ENCODE results near the gene DNMT1. TPM values are rescaled to one million over a fixed set of nuclear protein-coding genes. Genes with fewer than 3 reads are reported as not detected.

The DNMT1 gene
- total RNA-seq, 1 experiment from 2014 or later: 210 TPM

DNA sequence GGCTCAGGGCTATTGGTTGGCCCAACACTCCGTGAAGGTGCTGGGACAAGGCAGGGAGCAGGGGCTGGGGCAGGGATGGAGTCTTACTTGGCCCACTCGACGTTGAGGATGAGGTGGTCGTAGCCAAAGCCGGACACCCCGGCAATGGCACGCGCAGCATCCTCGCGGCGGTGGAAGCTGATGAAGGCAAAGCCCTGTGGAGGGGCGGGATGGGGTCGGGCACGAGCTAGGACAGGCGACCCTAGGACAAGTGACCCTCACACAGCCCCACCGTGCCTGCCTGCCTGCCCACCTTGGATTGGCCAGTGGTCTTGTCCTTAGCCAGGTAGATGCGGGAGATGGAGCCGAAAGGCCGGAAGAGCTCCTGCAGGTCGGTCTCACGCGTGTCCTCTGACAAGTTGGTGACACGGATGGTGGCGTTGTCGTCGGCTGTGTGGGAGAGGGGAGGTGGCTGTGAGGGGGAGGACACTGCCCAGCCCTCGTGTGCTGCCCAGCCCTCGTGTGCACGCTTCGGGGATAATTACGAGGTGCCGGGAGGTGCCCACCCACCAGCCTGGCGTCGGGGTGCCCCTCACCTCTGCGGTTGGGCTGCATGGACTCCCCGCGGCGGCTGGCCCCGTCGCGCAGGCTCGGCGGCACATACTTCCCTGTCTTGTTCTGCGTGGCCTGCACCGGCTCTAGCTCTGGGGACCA, 79.2 kb downstream of the DNMT1 start:
- ChIA-PET POLR2A (interaction anchor here (0.6 to 1.9 kb wide), 3 partner anchors 9 to 20 kb away, joined by 3 to 7 read pairs (median 6); partner anchors contain the start of gene PPAN), CTCF (interaction anchor here (1.5 kb wide), 1 partner anchor 16 kb away, joined by 7 read pairs; no protein-coding TSS in a partner anchor)
- no peak for ATAC-seq

DNA sequence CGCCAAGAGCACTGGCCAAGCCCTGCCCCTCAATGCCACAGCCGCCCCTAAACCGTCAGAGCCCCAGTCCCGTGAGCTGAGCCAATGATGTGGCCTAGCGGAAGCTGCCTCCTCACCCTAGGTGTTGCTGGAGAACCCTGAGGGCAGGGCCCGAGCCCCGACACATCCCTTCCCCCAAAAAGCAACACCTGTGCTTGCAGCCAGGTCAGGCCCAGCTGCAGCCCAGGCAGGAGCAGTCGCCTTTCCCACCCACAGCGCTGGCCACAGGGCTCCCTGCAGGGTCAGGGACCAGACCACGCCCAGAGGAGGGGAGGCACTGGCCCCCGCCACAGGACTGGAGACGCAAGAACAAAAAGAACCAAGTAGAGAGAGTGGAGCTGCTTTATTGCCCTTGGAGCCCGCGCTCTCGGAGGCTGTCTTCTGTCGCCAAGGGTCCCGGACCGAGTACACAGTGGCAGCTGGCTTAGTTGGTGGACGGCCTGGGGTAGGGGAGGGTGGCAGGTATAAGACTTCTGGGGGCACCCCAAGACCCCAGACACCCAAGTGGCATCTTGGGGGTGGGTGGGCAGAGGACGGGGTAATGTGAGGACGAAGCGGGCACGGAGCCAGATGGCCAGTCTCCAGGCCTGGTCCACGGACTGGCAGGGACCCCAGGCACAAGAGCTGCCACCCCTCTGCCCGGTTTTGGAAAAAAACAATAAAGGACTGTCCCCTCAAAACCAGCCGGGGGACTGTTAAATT, 79.9 kb downstream of the DNMT1 start:
- ChIA-PET CTCF (interaction anchor here (0.7 to 2.5 kb wide), 9 partner anchors 9 to 287 kb away, joined by 3 to 23 read pairs (median 4); partner anchors contain the start of genes PPAN and UBL5), POLR2A (interaction anchor here (1.7 to 1.9 kb wide), 2 partner anchors 9 to 19 kb away, joined by 6 to 7 read pairs; partner anchors contain the start of gene PPAN)
- no peaks in the 10 kb centered on the region for H3K9me3 Mint-ChIP-seq
- H3K27me3 Mint-ChIP-seq (ENCODE audit: low read depth): no peaks in the 10 kb centered on the region
- ATAC-seq (peak; percentile 3), DNase-seq (ENCODE audit: low spot score) (no peak)
- peaks cover 29% of the 10 kb centered on the region for H3K36me3 Mint-ChIP-seq
- 0 out of 2 replicates have a peak, but pooled peaks have one; percentile 18 for TF ChIP-seq TCF7 (CRISPR knock-in tag; IDR thresholded peaks at IDR 0.05; ENCODE audit: low read depth)
- TF ChIP-seq, protein P1, sequence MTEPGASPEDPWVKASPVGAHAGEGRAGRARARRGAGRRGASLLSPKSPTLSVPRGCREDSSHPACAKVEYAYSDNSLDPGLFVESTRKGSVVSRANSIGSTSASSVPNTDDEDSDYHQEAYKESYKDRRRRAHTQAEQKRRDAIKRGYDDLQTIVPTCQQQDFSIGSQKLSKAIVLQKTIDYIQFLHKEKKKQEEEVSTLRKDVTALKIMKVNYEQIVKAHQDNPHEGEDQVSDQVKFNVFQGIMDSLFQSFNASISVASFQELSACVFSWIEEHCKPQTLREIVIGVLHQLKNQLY (CRISPR knock-in tag; IDR thresholded peaks at IDR 0.05): 0 out of 2 replicates have a peak, but pooled peaks have one; percentile 52
- TF ChIP-seq SP1 (CRISPR knock-in tag; conservative IDR thresholded peaks at IDR 0.05): 0 out of 2 replicates have a peak, but pooled peaks have one; percentile 5
- TF ChIP-seq, protein P2, sequence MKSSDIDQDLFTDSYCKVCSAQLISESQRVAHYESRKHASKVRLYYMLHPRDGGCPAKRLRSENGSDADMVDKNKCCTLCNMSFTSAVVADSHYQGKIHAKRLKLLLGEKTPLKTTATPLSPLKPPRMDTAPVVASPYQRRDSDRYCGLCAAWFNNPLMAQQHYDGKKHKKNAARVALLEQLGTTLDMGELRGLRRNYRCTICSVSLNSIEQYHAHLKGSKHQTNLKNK (CRISPR knock-in tag; IDR thresholded peaks at IDR 0.05): no peak
- peaks cover 11% of the 10 kb centered on the region; the same call in 1 of the 2 replicates for H3K4me1 Mint-ChIP-seq
- H3K4me3 Mint-ChIP-seq: no peak overlapping the region
- no peak overlapping the region for H3K27ac Mint-ChIP-seq

More for the DNA sequence above, 79.2 kb downstream of the DNMT1 start:
- H3K27ac Mint-ChIP-seq: no peak overlapping the region
- H3K4me1 Mint-ChIP-seq: peaks cover 11% of the 10 kb centered on the region; the same call in 1 of the 2 replicates
- no peak for DNase-seq (ENCODE audit: low spot score)
- no peak for TF ChIP-seq KAT7 (CRISPR knock-in tag; IDR thresholded peaks at IDR 0.05; ENCODE audit: borderline replicate concordance)
- 0 out of 2 replicates have a peak, but pooled peaks have one; percentile 11 for TF ChIP-seq EMX1 (CRISPR knock-in tag; IDR thresholded peaks at IDR 0.05)
- H3K9me3 Mint-ChIP-seq: no peaks in the 10 kb centered on the region
- peaks cover 24% of the 10 kb centered on the region for H3K36me3 Mint-ChIP-seq
- H3K27me3 Mint-ChIP-seq (ENCODE audit: low read depth): no peaks in the 10 kb centered on the region
- H3K4me3 Mint-ChIP-seq: no peak overlapping the region

DNA sequence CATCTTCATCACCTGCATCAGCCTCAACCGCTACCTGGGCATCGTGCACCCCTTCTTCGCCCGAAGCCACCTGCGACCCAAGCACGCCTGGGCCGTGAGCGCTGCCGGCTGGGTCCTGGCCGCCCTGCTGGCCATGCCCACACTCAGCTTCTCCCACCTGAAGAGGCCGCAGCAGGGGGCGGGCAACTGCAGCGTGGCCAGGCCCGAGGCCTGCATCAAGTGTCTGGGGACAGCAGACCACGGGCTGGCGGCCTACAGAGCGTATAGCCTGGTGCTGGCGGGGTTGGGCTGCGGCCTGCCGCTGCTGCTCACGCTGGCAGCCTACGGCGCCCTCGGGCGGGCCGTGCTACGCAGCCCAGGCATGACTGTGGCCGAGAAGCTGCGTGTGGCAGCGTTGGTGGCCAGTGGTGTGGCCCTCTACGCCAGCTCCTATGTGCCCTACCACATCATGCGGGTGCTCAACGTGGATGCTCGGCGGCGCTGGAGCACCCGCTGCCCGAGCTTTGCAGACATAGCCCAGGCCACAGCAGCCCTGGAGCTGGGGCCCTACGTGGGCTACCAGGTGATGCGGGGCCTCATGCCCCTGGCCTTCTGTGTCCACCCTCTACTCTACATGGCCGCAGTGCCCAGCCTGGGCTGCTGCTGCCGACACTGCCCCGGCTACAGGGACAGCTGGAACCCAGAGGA, 80.6 kb downstream of the DNMT1 start:
- DNase-seq (ENCODE audit: low spot score): no peak
- H3K27ac Mint-ChIP-seq: no peak overlapping the region
- TF ChIP-seq, protein P3, sequence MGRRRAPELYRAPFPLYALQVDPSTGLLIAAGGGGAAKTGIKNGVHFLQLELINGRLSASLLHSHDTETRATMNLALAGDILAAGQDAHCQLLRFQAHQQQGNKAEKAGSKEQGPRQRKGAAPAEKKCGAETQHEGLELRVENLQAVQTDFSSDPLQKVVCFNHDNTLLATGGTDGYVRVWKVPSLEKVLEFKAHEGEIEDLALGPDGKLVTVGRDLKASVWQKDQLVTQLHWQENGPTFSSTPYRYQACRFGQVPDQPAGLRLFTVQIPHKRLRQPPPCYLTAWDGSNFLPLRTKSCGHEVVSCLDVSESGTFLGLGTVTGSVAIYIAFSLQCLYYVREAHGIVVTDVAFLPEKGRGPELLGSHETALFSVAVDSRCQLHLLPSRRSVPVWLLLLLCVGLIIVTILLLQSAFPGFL (CRISPR knock-in tag; IDR thresholded peaks at IDR 0.05; ENCODE audit: borderline replicate concordance): no peak
- TF ChIP-seq TCF7 (CRISPR knock-in tag; IDR thresholded peaks at IDR 0.05; ENCODE audit: low read depth) (no peak), ELF4 (CRISPR knock-in tag; IDR thresholded peaks at IDR 0.05; ENCODE audit: low read depth) (no peak), ZNF121 (CRISPR knock-in tag; IDR thresholded peaks at IDR 0.05) (no peak), JAZF1 (CRISPR knock-in tag; IDR thresholded peaks at IDR 0.05) (no peak), MXD4 (CRISPR knock-in tag; IDR thresholded peaks at IDR 0.05; ENCODE audit: borderline replicate concordance) (no peak), NR3C1 (CRISPR knock-in tag; conservative IDR thresholded peaks at IDR 0.05; ENCODE audit: low read depth) (no peak), RELA (CRISPR knock-in tag; IDR thresholded peaks at IDR 0.05; ENCODE audit: borderline replicate concordance) (no peak)
- TF ChIP-seq, protein P4, sequence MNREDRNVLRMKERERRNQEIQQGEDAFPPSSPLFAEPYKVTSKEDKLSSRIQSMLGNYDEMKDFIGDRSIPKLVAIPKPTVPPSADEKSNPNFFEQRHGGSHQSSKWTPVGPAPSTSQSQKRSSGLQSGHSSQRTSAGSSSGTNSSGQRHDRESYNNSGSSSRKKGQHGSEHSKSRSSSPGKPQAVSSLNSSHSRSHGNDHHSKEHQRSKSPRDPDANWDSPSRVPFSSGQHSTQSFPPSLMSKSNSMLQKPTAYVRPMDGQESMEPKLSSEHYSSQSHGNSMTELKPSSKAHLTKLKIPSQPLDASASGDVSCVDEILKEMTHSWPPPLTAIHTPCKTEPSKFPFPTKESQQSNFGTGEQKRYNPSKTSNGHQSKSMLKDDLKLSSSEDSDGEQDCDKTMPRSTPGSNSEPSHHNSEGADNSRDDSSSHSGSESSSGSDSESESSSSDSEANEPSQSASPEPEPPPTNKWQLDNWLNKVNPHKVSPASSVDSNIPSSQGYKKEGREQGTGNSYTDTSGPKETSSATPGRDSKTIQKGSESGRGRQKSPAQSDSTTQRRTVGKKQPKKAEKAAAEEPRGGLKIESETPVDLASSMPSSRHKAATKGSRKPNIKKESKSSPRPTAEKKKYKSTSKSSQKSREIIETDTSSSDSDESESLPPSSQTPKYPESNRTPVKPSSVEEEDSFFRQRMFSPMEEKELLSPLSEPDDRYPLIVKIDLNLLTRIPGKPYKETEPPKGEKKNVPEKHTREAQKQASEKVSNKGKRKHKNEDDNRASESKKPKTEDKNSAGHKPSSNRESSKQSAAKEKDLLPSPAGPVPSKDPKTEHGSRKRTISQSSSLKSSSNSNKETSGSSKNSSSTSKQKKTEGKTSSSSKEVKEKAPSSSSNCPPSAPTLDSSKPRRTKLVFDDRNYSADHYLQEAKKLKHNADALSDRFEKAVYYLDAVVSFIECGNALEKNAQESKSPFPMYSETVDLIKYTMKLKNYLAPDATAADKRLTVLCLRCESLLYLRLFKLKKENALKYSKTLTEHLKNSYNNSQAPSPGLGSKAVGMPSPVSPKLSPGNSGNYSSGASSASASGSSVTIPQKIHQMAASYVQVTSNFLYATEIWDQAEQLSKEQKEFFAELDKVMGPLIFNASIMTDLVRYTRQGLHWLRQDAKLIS (CRISPR knock-in tag; IDR thresholded peaks at IDR 0.05; ENCODE audit: borderline replicate concordance): no peak
- TF ChIP-seq, protein P5, sequence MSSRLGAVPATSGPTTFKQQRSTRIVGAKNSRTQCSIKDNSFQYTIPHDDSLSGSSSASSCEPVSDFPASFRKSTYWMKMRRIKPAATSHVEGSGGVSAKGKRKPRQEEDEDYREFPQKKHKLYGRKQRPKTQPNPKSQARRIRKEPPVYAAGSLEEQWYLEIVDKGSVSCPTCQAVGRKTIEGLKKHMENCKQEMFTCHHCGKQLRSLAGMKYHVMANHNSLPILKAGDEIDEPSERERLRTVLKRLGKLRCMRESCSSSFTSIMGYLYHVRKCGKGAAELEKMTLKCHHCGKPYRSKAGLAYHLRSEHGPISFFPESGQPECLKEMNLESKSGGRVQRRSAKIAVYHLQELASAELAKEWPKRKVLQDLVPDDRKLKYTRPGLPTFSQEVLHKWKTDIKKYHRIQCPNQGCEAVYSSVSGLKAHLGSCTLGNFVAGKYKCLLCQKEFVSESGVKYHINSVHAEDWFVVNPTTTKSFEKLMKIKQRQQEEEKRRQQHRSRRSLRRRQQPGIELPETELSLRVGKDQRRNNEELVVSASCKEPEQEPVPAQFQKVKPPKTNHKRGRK (CRISPR knock-in tag; IDR thresholded peaks at IDR 0.05; ENCODE audit: borderline replicate concordance): no peak
- TF ChIP-seq, protein P6, sequence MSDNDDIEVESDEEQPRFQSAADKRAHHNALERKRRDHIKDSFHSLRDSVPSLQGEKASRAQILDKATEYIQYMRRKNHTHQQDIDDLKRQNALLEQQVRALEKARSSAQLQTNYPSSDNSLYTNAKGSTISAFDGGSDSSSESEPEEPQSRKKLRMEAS (CRISPR knock-in tag; IDR thresholded peaks at IDR 0.05): no peak
- TF ChIP-seq, protein P7, sequence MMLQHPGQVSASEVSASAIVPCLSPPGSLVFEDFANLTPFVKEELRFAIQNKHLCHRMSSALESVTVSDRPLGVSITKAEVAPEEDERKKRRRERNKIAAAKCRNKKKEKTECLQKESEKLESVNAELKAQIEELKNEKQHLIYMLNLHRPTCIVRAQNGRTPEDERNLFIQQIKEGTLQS (CRISPR knock-in tag; conservative IDR thresholded peaks at IDR 0.05): no peak

More for the DNA sequence above, 80.6 kb downstream of the DNMT1 start:
- no peaks in the 10 kb centered on the region for H3K27me3 Mint-ChIP-seq (ENCODE audit: low read depth)
- H3K9me3 Mint-ChIP-seq: no peaks in the 10 kb centered on the region
- peak; percentile 13 for ATAC-seq
- H3K4me1 Mint-ChIP-seq: peaks cover 11% of the 10 kb centered on the region; the same call in 1 of the 2 replicates
- CTCF ChIA-PET: interaction anchor here (0.7 to 2.5 kb wide), 17 partner anchors 8 to 287 kb away, joined by 3 to 23 read pairs (median 4); partner anchors contain the start of genes PPAN and UBL5
- H3K36me3 Mint-ChIP-seq: peaks cover 36% of the 10 kb centered on the region
- POLR2A ChIA-PET: interaction anchor here (0.6 to 1.9 kb wide), 4 partner anchors 8 to 136 kb away, joined by 3 to 7 read pairs (median 4); partner anchors contain the start of gene PPAN
- H3K4me3 Mint-ChIP-seq: no peak overlapping the region

Data from WTC11 (cell line).